Testis (tissue), 2 donors: ENCODE measurements around the gene ERMP1.

Source experiments
- CTCF ChIP-seq, 3 experiments: fragments of 450-650 bp in 2 of 3; fragments of 200-600 bp in 1 of 3; sonication (generic) in 1 of 3; IDR thresholded peaks; one replicate each; pipeline ENCODE4 v1.5.1; 2016 to 2019; ENCODE audit warnings: antibody characterized with exemption in 3 of 3, mild to moderate bottlenecking in 2 of 3, moderate library complexity in 1 of 3
- POLR2A ChIP-seq: fragments of 450-650 bp; IDR thresholded peaks from one replicate; pipeline ENCODE4 v1.6.1; 2017; ENCODE audit warnings: antibody characterized with exemption, mild to moderate bottlenecking, moderate library complexity

DNA sequence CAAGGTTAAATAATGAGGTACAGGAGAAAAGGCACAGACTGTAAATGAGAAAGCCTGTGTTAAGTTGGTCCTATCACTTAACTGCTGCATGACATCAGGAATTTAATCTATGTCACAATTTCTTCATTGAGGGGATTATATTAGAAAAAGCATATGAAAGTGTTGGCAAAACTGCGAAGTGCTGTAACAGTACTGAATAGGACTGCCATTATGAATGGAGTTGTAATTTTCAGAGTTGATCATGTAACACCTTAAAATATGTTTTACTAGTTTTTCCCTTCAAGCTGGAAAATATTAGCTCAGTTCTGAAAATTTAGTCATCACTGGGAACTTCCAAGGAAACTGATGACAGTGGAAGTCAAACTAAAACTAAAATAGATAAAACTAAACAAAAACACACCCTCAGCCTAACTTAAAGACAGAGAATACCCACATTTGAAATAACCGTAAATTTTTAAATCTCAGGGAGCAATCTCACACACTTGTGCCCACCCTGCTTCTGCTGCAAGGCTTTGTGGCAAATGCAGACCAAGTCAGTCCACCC is 45.1 kb downstream of the ERMP1 start:
- TF ChIP-seq CTCF (IDR thresholded peaks at IDR 0.05) (no peak), POLR2A (no peak)
